CD4-positive, alpha-beta T cell (primary cell): Measurements from ENCODE around the gene MBD3L2. TPM values are rescaled to one million over a fixed set of nuclear protein-coding genes. Genes with fewer than 3 reads are reported as not detected.

Experiments used
- ATAC-seq: fragments of 200-7000 bp; cut with Tn5 transposase; one replicate; pipeline ENCODE4 v1.10.0; 2022; ENCODE audit warnings: mild to moderate bottlenecking; ENCODE audit not compliant: poor library complexity
- CTCF ChIA-PET: fragments of 350-600 bp; sonication (Branson Sonifier 250); formaldehyde crosslinking; loops from one replicate; lab custom pipeline; 2021; ENCODE audit warnings: antibody characterized with exemption, inconsistent platforms; lab: Charles Lee
- POLR2A ChIA-PET: fragments of 350-600 bp; sonication (Branson Sonifier 250); formaldehyde crosslinking; loops from one replicate; lab custom pipeline; 2021; ENCODE audit warnings: antibody characterized with exemption, inconsistent platforms; lab: Charles Lee
- DNase-seq, 14 experiments: peaks; one replicate each; pipeline ENCODE4 v3.0.0-alpha.2; 2013 to 2020; ENCODE audit warnings: mixed read lengths in 2 of 14
- H3K27ac ChIP-seq, 2 donors: one replicate each; pipeline versions ENCODE4 v1.5.1 to v1.7.0; 2013; ENCODE audit warnings: low read length in 2 of 2, low read depth in 1 of 2, mild to moderate bottlenecking in 1 of 2
- H3K27me3 ChIP-seq, 2 experiments: 1 replicate in 1 of 2; 2 replicates in 1 of 2; pipeline versions ENCODE4 v1.6.1 to v1.7.0; 2013; ENCODE audit warnings: low read length in 2 of 2, control low read depth in 1 of 2, mild to moderate bottlenecking in 1 of 2, moderate library complexity in 1 of 2; ENCODE audit not compliant: insufficient read depth in 2 of 2, control insufficient read depth in 1 of 2
- H3K36me3 ChIP-seq: one replicate; pipeline ENCODE4 v1.6.1; 2013; ENCODE audit warnings: low read length, control low read depth; ENCODE audit not compliant: insufficient read depth
- H3K4me1 ChIP-seq: one replicate; pipeline ENCODE4 v1.6.1; 2013; ENCODE audit warnings: low read length, control low read depth; ENCODE audit not compliant: insufficient read depth
- H3K4me3 ChIP-seq: one replicate; pipeline ENCODE4 v1.5.1; 2013; ENCODE audit warnings: mild to moderate bottlenecking, low read length, moderate library complexity
- H3K9me3 ChIP-seq, 2 experiments: 1 replicate in 1 of 2; 2 replicates in 1 of 2; pipeline versions ENCODE4 v1.6.1 to v1.7.0; 2013; ENCODE audit warnings: low read length in 2 of 2, mild to moderate bottlenecking in 2 of 2, control low read depth in 1 of 2, moderate library complexity in 1 of 2; ENCODE audit not compliant: control insufficient read depth in 1 of 2, insufficient read depth in 1 of 2
- H3K27ac Mint-ChIP-seq: one replicate; pipeline ENCODE4 v1.8.0; 2020; ENCODE audit warnings: mixed read lengths
- H3K27me3 Mint-ChIP-seq: one replicate; pipeline ENCODE4 v1.8.0; 2021; ENCODE audit warnings: mixed read lengths
- H3K36me3 Mint-ChIP-seq: one replicate; pipeline ENCODE4 v1.8.0; 2021; ENCODE audit warnings: low read depth, mixed read lengths
- H3K4me1 Mint-ChIP-seq: one replicate; pipeline ENCODE4 v1.8.0; 2021; ENCODE audit warnings: low read depth, mixed read lengths
- H3K4me3 Mint-ChIP-seq: one replicate; pipeline ENCODE4 v1.8.0; 2020; ENCODE audit warnings: mild to moderate bottlenecking, mixed read lengths
- H3K9me3 Mint-ChIP-seq: one replicate; pipeline ENCODE4 v1.8.0; 2020; ENCODE audit warnings: mixed read lengths
- intact Hi-C, 2 experiments: fragments of 100-400 bp; cut with DNase I in 1 of 2; cut with micrococcal nuclease in 1 of 2; formaldehyde crosslinking; loops; one replicate each; pipeline versions ENCODE4 v1.15.1 to v1.9.0; 2023 to 2025; cut with DNase I, micrococcal nuclease
- total RNA-seq, 174 experiments: library from RNA in 2 of 174; stranded (reverse) in 2 of 174; gene quantifications; one replicate each; pipeline ENCODE4 v1.2.3 and lab custom pipeline; 2021 to 2026
- TF ChIP-seq, protein P1 (sequence below): fragments of 200-600 bp; IDR thresholded peaks from one replicate; pipeline ENCODE4 v1.8.0; 2022; ENCODE audit warnings: antibody characterized with exemption, mild to moderate bottlenecking

Gene MBD3L2
- total RNA-seq, 2 experiments from 2014 or later = not detected

DNA sequence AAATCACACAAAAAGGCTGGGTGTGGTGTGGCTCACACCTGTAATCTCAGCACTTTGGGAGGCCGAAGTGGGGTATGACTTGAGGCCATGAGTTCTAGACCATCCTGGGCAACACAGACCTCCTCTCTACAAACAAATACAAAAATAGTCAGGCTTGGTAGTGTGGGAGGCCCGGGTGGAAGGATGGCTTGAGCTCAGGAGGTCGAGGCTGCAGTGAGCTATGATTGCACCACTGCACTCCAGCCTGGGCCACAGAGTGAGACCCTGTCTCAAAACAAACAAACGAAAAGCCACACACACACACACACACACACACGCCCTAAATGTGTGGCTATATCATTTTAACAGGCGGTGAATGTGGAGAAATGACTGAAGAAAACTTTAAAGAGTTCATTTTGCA lies 19.5 kb downstream of the MBD3L2 start:
- ATAC-seq = no peak
- Mint-ChIP-seq H3K4me1 (peaks cover 21% of the 10 kb centered on the region), H3K9me3 (no peaks in the 10 kb centered on the region), H3K27me3 (no peaks in the 10 kb centered on the region), H3K4me3 (peak overlapping the region; percentile 96), H3K27ac (peak overlapping the region; percentile 91), H3K36me3 (peaks cover 37% of the 10 kb centered on the region)
- Histone ChIP-seq H3K27me3 (no peaks in the 10 kb centered on the region), H3K4me1 (peaks cover 21% of the 10 kb centered on the region), H3K9me3 (no peaks in the 10 kb centered on the region), H3K36me3 (peaks cover 24% of the 10 kb centered on the region), H3K4me3 (no peak overlapping the region), H3K27ac (peak overlapping the region in 1 of 2 donors; percentile 32)
- DNase-seq = no peak
- ChIA-PET POLR2A (interaction anchor here (0.6 to 3.1 kb wide), 29 partner anchors 12 to 1348 kb away, joined by 3 to 55 read pairs (median 4); partner anchors contain the start of genes ALKBH7, ARHGEF18, CATSPERD and GPR108), CTCF (interaction anchor here (0.9 to 1.2 kb wide), 2 partner anchors 34 to 332 kb away, joined by 3 read pairs; no protein-coding TSS in a partner anchor)
- TF ChIP-seq, protein P1, sequence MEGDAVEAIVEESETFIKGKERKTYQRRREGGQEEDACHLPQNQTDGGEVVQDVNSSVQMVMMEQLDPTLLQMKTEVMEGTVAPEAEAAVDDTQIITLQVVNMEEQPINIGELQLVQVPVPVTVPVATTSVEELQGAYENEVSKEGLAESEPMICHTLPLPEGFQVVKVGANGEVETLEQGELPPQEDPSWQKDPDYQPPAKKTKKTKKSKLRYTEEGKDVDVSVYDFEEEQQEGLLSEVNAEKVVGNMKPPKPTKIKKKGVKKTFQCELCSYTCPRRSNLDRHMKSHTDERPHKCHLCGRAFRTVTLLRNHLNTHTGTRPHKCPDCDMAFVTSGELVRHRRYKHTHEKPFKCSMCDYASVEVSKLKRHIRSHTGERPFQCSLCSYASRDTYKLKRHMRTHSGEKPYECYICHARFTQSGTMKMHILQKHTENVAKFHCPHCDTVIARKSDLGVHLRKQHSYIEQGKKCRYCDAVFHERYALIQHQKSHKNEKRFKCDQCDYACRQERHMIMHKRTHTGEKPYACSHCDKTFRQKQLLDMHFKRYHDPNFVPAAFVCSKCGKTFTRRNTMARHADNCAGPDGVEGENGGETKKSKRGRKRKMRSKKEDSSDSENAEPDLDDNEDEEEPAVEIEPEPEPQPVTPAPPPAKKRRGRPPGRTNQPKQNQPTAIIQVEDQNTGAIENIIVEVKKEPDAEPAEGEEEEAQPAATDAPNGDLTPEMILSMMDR = no peak
- intact Hi-C loops = no loop called here

DNA sequence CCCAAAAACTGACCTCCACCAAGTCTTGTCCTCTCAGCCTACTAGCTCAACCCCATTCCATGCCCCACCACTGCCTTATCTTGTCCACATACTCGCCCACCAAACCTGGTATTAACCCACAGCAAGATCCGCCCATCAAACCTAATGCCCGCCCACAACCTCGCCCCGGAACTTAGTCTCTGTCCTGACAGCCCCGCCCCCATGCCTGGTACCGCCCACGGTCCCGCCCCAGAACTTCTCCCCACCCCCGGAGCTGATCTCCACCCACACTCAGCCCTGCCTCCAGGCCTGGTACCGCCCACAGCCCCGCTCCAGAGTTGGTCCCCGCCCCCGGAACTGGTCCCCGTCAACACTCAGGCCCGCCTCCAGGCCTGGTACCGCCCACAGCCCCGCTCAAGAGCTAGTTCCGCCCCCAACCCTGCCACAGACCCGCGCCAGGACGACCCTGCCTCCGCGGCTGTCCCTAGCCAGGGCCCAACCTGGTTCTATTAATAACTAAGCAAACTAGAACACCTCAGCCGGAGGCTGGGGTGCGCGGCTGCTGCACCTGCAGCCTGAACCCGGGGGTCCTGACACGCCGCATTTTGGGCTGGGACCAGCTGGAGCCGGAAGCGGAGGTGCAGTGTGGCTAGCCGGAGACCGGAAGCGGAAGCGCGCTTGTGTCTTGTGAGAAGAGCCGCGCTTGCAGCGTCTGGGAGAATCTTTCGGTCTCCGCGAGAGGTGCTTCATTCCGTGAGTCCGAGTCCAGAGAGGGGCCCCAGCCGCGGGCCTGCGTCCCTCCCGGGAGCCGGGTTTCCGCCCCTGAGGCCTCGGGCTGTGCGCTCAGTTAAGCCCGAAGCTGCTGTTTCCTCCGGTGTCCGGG lies 20.2 kb downstream of the MBD3L2 start, which contains the start of gene ZNF557:
ZNF557 (plus strand) TSS at position 662 of the 862 bp plus-strand sequence. CDS start 5,372 bp downstream, outside the sequence.
- Histone ChIP-seq H3K4me1 (peaks cover 21% of the 10 kb centered on the region), H3K27me3 (no peaks in the 10 kb centered on the region), H3K4me3 (peak within 1 kb of the TSS; percentile 88), H3K27ac (peak within 1 kb of the TSS; percentile 85 to 89), H3K36me3 (peaks cover 30% of the 10 kb centered on the region), H3K9me3 (peaks cover 0 to 6% of the 10 kb centered on the region in 2 experiments)
- intact Hi-C loops = no loop called here
- peaks cover 43% of the 10 kb centered on the region for H3K36me3 Mint-ChIP-seq
- peaks cover 23% of the 10 kb centered on the region for H3K4me1 Mint-ChIP-seq
- TF ChIP-seq, protein P1 = no peak
- POLR2A ChIA-PET = interaction anchor here (0.6 to 3.1 kb wide), 32 partner anchors 11 to 1349 kb away, joined by 3 to 55 read pairs (median 4); partner anchors contain the start of genes ALKBH7, ARHGEF18, CATSPERD and GPR108
- H3K27ac Mint-ChIP-seq = peak within 1 kb of the TSS; percentile 91
- H3K4me3 Mint-ChIP-seq = peak within 1 kb of the TSS; percentile 96
- H3K27me3 Mint-ChIP-seq = no peaks in the 10 kb centered on the region
- no peaks in the 10 kb centered on the region for H3K9me3 Mint-ChIP-seq
- peak; percentile 98 to 100 (median 99) for DNase-seq
- CTCF ChIA-PET = interaction anchor here (0.9 to 1.2 kb wide), 3 partner anchors 33 to 800 kb away, joined by 3 read pairs; no protein-coding TSS in a partner anchor
- ATAC-seq = peak; percentile 95

DNA sequence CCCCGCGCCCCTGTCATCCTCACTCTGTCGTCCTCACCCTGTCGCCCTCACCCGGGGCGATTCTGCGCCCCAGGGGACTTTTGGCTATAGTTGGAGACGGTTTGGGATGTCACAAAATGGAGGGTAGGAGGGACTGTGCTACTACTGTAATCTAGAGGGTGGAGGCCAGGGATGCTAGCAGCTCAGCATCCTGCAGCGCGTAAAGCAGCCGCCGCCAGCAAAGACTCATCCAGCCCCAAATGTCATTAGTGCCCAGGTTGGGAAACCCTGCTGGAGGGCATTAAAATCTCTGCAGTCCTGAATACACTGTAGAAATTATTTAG lies 20.7 kb downstream of the MBD3L2 start:
- no peaks in the 10 kb centered on the region for H3K9me3 Mint-ChIP-seq
- H3K36me3 Mint-ChIP-seq = peaks cover 48% of the 10 kb centered on the region
- peak overlapping the region; percentile 88 for H3K4me3 ChIP-seq
- DNase-seq (peak in 3 of 14 experiments; percentile 3 to 43 (median 31)), ATAC-seq (peak; percentile 18)
- peaks cover 36% of the 10 kb centered on the region for H3K36me3 ChIP-seq
- peak overlapping the region; percentile 85 to 89 for H3K27ac ChIP-seq
- H3K9me3 ChIP-seq = peaks cover 2 to 11% of the 10 kb centered on the region in 2 experiments
- POLR2A ChIA-PET = interaction anchor here (0.8 to 3.1 kb wide), 22 partner anchors 11 to 799 kb away, joined by 3 to 55 read pairs (median 4); partner anchors contain the start of genes ALKBH7, ARHGEF18, KHSRP and PET100
- peak overlapping the region; percentile 91 for H3K27ac Mint-ChIP-seq
- H3K27me3 ChIP-seq = no peaks in the 10 kb centered on the region
- H3K4me1 Mint-ChIP-seq = peaks cover 25% of the 10 kb centered on the region
- no peaks in the 10 kb centered on the region for H3K27me3 Mint-ChIP-seq
- peak overlapping the region; percentile 96 for H3K4me3 Mint-ChIP-seq
- intact Hi-C loops = no loop called here
- CTCF ChIA-PET = interaction anchor here (0.9 to 1.2 kb wide), 2 partner anchors 32 to 800 kb away, joined by 3 read pairs; no protein-coding TSS in a partner anchor
- peaks cover 21% of the 10 kb centered on the region for H3K4me1 ChIP-seq
- TF ChIP-seq, protein P1 = no peak
